GM12878 (cell line): ENCODE measurements around the gene DTNA.

ENCODE experiments used
- BACH1 ChIP-seq: fragments of 450-650 bp; IDR thresholded peaks from 2 replicates; pipeline ENCODE4 v1.6.1; 2017; ENCODE audit warnings: mild to moderate bottlenecking, borderline replicate concordance
- BHLHE40 ChIP-seq, 2 experiments: fragments of 450-650 bp in 1 of 2; IDR thresholded peaks; 2 replicates each; pipeline ENCODE4 v1.6.1; 2011 to 2017; ENCODE audit warnings: low read depth in 2 of 2, borderline replicate concordance in 1 of 2, improper control_type of control experiment in 1 of 2, low read length in 1 of 2, mild to moderate bottlenecking in 1 of 2
- CEBPZ ChIP-seq: fragments of 150-350 bp; IDR thresholded peaks from 2 replicates; pipeline ENCODE4 v1.6.1; 2016; ENCODE audit warnings: low read depth, low read length
- CREB1 ChIP-seq: IDR thresholded peaks from 2 replicates; pipeline ENCODE4 v1.6.1; 2012; ENCODE audit warnings: low read depth, mild to moderate bottlenecking, inconsistent platforms
- CTCF ChIP-seq, 3 experiments: IDR thresholded peaks in 2 of 3; conservative IDR thresholded peaks in 1 of 3; 2 replicates each; pipeline ENCODE4 v1.5.1; 2011; ENCODE audit warnings: low read depth in 3 of 3, low read length in 3 of 3, mild to moderate bottlenecking in 3 of 3, control low read depth in 2 of 3, moderate library complexity in 2 of 3, inconsistent platforms in 1 of 3, mixed read lengths in 1 of 3; ENCODE audit not compliant: control insufficient read depth in 2 of 3, insufficient read depth in 1 of 3; ENCODE audit errors: extremely low read depth in 1 of 3
- MEF2B ChIP-seq: fragments of 450-650 bp; IDR thresholded peaks from 2 replicates; pipeline ENCODE4 v1.6.1; 2018; ENCODE audit warnings: mild to moderate bottlenecking, moderate library complexity; ENCODE audit not compliant: partially characterized antibody, poor library complexity, severe bottlenecking
- NFYB ChIP-seq: IDR thresholded peaks from 2 replicates; pipeline ENCODE4 v1.6.1; 2011; ENCODE audit warnings: low read depth, mild to moderate bottlenecking, low read length, improper control_type of control experiment, moderate library complexity; ENCODE audit not compliant: insufficient read depth
- NRF1 ChIP-seq: conservative IDR thresholded peaks from 2 replicates; pipeline ENCODE4 v1.6.1; 2011; ENCODE audit warnings: mild to moderate bottlenecking, low read depth, low read length, improper control_type of control experiment
- POLR2AphosphoS5 ChIP-seq: IDR thresholded peaks from 2 replicates; pipeline ENCODE4 v1.6.1; 2011; ENCODE audit warnings: mild to moderate bottlenecking, low read length, inconsistent platforms
- REST ChIP-seq: IDR thresholded peaks from 2 replicates; pipeline ENCODE4 v1.6.1; 2012; ENCODE audit warnings: mild to moderate bottlenecking, low read depth, low read length
- TCF12 ChIP-seq: IDR thresholded peaks from 2 replicates; pipeline ENCODE4 v1.6.1; 2011; ENCODE audit warnings: low read depth, mild to moderate bottlenecking, low read length
- USF1 ChIP-seq: IDR thresholded peaks from 2 replicates; pipeline ENCODE4 v1.6.1; 2011; ENCODE audit warnings: borderline replicate concordance, low read depth, mild to moderate bottlenecking, moderate library complexity, mixed read lengths, low read length; ENCODE audit not compliant: insufficient read depth; ENCODE audit errors: extremely low read length

- TF ChIP-seq MEF2B (no peak), USF1 (no peak), NFYB (no peak), BHLHE40 (IDR thresholded peaks at IDR 0.05; ENCODE audit: borderline replicate concordance in 1 of 2, low read depth in 2 of 2, low read length in 1 of 2) (no peak), NRF1 (no peak), CTCF (IDR thresholded peaks at IDR 0.05 in 2 of 3, conservative IDR thresholded peaks at IDR 0.05 in 1 of 3; ENCODE audit: control insufficient read depth in 2 of 3, extremely low read depth in 1 of 3, insufficient read depth in 1 of 3, low read depth in 3 of 3, low read length in 3 of 3) (no peak), POLR2AphosphoS5 (no peak), BACH1 (no peak), REST (no peak), CREB1 (no peak), TCF12 (no peak), CEBPZ (no peak)
Observed at GRCh38 chr18:34694591-34695165, 15.4 kb upstream of the DTNA start.
